NCI-H524 (cell line): ENCODE data around the gene C1QTNF9.
A peak's percentile ranks its signal among the peaks of the same experiment; 100 is the strongest.
"Not testable (repeated sequence)": the region's sequence is repeated elsewhere in the genome, so short reads cannot be mapped to it uniquely, and the experiment has no call there.

ENCODE experiments used
- DNase-seq, 2 experiments: peaks; one replicate each; lab custom pipeline; 2025; lab: John Stamatoyannopoulos, UW

Gene C1QTNF9

DNA sequence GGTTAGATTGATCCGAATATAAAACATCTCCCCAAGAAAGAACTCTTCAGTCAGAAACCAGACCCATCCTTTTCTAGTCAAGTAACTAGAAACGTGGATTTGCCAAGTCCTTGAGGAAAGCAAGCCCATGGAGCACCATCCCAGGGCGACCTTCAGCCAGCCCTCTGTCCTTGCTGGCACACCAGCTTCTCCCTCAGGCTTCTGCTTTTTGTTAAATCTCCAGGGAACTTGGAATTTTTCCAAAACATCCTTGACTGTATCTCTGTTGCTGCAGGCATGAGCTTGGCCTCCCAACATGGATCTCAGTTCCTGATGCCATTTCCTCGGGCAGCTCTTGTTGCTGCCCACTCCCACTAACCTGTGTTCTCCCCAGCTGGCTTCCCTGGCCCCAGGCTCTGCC lies 27.1 kb upstream of the C1QTNF9 start:
- DNase-seq, result no peak

DNA sequence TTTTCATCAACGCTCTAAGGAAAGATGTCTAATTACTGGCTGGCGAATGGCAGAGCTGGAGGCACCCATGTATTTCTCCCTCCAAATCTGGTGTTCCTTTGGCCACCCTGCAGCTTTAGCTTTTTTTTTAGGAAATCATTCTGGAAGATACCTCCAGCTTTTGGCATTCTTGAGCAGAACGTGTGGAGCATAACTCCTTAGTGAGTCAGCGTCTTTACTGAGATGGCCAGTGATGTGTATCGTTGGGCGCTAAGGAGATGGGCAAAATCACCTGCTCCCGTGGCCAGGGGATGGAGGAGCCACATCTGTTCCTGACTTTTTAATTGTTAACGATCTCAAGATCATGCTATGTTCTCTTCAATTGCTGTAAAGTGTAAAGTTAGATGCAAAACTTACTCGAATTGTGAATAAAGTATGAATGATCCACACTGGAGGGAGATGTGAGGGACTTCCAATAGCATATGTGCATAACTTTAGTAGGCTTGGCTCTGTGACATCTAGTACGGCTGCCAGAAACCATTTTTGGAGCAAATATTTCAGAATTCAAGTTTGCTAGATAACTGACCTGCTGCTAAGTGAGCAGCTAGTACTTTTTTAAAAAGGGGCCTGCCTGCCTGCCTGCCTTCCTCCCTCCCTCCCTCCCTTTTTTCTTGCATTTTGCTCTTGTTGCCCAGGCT lies 24.4 kb upstream of the C1QTNF9 start:
- no peak for DNase-seq

DNA sequence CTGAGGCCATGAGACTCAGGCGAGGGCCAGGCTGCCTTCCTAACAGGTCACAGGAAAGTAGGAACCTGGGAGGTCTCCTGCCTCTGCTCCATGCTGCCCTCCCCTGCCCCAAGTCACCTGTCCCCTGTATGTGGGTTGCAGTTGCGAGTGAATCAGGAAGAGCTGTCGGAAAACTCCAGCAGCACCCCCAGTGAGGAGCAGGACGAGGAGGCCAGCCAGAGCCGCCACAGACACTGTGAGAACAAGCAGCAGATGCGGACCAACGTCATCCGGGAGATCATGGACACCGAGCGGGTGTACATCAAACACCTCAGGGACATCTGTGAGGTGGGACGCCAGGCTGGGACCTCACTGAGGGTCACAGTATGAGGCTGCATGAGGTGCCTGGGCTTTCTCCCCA lies 22.8 kb upstream of the C1QTNF9 start:
- DNase-seq, result no peak

DNA sequence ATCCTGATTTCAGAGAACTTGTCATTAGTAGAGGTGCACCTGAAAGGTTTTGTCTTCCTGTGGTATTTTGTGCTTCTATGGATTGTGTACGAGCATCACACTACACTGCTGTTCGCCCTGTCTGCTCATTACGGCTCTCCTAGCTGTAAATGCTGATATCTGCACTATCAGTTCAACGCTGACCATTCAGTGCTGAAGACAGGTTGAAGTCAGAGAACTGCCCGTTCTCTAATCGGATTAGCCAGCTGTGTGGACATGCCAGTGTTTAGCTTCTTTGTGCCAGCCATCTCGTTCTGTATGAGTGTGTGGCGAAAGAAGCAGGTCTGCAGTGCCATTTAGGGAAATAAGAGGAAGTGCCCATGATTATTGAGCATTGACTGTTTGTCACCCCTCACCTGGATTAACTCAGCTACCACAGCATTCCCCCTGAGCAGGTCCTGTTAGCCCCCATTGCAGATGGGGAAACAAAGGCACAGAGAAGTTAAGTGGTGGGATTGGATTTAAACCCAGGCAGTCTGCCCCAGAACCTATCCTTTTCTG lies 21.6 kb upstream of the C1QTNF9 start:
- DNase-seq, result peak in 1 of 2 experiments; percentile 48

DNA sequence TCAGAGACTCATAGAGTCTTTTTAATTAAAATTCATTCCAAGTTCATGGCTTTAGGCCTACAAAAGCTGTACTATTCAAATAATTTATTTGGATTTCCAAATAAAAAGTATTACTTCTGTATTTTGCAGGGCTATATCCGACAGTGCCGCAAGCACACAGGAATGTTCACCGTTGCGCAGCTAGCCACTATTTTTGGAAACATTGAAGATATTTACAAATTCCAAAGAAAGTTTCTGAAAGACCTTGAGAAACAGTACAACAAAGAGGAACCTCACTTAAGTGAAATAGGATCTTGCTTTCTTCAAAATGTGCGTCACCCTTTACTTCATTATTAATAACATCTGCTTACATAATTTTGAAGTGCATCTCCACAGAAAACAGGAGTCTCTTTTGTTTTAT lies 20.5 kb upstream of the C1QTNF9 start:
- no peak for DNase-seq

DNA sequence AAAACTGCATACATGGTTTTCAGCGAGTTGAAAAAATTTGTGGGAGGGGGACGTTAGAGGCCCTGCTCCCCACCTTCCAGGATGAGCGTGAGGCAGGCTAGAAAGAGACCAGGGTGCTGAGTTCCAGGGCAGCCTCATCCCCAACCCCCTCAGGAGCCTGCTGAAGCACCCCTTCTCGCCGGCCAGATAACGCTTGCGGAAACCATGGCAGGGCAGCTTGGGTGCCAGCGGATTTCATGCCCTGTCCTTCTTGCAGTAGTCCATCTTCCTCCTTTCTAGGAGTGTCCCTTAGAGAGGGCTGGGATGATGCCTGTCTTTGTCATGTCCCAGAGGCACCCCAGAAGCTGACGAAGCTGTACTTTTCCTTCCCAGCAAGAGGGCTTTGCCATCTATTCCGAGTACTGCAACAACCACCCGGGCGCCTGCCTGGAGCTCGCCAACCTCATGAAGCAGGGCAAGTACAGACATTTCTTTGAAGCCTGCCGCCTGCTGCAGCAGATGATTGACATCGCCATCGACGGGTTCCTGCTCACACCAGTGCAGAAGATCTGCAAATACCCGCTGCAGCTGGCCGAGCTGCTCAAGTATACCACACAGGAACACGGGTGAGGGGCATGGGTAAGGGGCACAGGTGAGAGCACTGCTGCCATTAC lies 19.0 kb upstream of the C1QTNF9 start:
- DNase-seq, result no peak

DNA sequence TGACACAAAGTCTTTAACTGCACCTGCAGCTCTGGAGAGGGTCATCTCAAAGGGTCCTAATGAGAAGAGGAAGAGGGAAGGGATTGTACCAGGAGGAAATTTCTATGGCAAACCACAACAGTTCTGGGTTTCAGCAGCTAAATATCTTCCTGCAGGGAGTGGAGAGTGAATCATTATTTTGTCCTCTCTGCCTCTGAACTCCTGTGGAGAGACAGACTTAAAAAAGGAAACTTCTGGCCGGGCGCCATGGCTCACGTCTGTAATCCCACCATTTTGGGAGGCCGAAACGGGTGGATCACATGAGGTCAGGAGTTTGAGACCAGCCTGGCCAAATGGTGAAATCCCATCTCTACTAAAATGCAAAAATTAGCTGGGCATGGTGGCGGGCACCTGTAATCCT lies 16.9 kb upstream of the C1QTNF9 start:
- DNase-seq, result no peak

DNA sequence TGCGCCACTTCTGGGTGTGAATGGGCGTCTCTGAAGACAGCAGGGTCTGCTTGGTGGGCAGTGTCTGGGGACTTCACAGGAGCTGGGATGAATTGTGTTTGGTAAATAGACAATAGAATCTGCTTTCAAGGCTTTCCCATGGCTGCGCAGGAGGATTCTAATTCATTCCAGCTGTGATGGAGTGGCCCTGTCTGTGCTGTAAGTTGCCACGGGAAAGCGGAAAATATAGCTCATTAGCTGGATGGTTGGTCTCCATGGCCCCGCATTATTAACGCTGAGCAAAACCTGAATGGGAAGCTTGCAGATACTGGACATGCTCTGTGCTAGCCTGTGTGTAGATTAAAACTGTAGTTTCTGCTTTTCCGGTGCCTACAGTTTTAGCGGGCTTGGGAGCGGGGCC lies 15.6 kb upstream of the C1QTNF9 start:
- DNase-seq, result no peak

DNA sequence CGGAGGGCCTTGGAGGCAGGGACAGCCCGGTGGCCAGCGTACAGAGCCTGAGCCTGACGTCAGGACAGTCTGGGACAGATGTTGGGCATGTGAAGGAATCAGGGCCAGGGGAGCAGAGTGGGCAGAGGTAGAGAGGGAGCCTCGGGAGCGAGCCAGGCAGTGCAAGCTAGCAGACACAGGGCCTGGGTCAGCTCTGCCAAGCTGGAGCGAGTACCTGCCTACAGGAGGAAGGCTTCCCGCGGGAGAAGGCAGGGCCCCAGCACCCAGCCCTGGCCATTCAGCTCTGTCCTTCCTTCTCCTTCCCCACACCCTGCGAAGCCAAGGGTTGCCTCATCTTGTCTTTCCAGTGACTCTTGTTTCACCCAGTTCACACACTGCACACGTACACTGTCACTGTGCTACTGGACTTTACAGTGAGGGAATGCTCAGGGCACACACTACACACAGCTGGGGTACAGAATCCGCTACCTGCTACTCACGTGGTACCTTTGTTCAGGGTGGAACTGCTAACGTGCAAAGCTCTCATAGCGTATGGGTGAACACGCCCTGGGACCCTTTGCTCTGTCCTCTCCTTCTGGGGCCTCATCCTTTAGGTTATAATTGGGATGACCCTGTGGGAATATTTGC lies 9.8 kb upstream of the C1QTNF9 start:
- no peak for DNase-seq

DNA sequence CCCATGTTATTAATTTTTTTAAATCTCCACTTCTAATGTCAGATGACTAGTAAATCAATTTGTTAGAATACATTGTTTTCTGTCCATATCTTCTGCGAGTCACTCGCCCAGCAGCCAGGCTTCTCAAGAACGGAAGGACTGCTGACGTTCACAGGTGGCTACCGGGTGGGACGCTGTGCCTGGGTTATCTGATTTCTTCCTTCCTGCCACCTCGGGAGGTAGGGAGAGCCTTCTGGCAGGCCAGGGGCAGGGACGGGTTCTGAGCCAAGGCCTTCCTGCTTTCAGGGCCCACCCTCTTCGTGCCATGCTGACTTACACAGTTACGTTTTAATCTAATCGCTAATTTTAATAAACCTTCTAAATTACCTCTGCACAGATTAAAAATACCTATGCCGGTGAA lies 7.9 kb upstream of the C1QTNF9 start:
- DNase-seq, result no peak

DNA sequence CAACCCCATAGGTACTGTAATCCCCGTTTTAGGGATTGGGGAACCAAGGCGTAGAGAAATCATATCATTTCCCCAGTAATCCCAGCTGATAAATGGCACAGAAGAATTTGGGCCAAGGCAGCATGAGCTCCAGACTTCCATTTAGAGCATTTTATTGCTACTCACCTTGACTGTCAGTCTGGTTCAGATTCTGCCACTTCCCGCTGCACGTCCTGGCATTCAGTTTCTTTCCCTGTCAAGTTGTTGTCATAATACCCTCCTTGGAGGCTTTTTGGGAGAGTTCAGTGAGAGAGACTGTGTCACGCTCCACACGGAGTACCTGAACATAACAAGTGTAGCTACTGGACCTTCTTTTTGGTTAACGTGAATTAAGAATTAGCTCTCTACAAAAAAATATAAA lies 7.5 kb upstream of the C1QTNF9 start:
- DNase-seq, result no peak

DNA sequence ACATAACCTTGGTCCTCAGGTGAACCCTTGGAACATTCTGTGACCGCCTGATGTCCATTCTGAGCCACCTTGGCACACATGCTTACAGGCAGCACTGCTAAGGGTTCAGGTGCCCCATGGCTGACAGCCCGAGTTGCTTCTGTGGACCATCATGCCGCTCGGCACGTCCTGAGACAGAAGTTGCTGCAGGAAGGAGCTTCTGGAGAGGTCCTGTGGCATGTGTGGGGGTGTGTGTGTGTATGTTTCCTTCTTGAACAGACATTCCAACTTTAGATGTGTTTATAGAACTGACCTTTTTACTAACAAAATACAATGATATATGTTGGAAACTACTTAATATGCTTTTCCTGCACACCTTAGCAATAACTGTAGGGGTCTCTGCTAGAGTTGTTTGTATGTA lies 4.8 kb upstream of the C1QTNF9 start:
- no peak for DNase-seq

DNA sequence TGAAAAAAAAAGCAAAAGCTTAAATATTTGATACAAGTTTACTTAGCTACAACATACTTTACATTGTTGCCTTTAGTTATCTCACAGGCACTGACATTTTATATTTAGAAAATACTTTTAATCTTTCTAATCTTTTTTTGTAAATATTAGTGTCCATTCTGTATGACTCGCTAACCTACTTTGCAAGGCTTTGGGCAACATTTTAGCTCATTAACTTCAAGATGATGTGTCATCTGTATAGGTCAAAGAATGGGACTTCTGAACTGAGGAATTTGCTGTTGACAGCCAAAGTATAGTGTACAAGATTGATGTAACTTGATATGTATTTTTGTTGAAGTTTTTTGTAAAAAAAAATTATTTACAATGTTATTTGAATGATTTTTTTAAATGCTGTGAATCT lies 2.7 kb upstream of the C1QTNF9 start:
- DNase-seq, result no peak

DNA sequence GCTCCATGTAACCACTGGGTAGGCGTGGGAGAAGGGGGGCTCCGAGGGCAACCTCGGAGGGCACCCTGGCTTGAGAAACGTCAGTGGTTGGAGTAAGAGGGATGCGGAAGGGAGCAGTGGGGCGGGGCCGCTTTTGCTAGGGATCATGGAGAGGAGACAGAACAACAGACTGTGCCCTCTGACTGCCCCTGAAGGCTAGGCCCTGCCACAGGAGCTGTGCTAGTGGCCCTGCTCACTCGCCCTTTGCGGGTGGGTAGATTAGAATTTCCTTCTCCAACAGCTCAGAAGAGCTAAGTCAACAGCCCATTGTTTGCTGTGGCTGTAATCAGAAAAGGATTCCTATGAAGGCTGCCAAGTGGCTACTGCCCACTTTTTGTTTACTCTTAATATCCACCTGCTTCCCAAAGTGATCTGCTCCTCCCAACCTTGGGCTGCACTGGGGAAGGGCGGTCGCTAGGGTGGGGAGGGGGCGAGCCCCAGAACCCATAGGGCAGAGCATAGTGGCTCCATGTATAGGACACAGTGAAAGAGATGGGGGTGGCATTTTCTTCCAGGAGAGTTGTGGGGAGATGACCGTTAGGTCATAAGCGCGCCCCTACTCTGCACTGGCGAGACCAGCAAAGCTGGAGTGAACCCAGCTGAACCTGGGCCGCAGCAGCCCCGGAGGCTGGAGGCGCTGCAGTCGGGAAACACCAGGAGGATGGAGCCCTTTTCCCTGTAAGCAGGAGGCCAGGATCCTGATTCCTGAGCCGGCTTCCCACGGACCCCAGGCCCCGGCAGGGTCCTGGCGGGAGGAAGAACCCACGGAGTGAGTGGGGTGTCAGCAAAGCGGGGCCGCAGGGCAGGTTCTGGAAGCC lies 1.9 kb upstream of the C1QTNF9 start:
- no peak for DNase-seq

DNA sequence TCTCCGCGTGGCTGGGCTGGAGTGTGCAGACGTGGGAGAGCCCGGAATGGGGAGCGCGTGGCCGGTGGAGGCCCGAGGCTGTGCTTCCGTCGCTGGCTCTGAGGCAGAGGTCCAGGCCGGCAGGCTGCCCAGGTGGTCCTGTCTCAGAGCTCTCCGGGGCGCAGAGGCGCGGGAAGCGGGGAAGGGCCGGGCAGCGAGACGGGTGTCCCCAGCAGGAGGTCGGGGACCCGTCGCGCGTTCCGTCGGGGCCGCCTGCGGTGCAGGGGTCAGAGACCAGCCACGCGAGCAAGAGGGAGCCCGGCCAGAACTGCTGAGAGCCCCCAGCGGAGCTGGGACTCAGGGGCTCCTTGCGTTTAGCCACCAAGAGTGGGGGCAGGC lies 1.3 kb upstream of the C1QTNF9 start:
- no peak for DNase-seq

DNA sequence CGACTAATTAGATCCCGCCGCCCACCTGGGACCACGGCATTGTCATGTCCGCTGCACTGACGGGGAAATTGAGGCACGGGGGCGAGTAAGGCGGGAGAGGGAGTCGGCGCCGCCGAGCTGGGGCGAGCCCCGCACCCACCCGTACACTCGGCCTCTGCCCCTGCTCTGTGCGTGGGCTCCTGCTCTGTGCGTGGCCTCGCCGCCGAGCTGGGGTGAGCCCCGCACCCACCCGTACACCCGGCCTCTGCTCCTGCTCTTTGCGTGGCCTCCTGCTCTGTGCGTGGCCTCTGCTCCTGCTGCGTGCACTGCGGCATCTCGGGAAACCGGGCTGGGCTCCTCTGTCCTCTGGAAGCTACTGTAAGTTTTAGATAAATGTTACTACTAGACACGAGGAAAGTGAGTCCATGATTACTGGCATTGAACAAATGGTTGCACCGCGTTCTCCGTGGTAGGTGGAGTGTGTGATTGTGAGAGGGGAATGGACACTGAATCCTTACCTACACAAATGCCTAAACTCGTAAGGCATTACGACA lies 826 bp upstream of the C1QTNF9 start:
- no peak for DNase-seq

DNA sequence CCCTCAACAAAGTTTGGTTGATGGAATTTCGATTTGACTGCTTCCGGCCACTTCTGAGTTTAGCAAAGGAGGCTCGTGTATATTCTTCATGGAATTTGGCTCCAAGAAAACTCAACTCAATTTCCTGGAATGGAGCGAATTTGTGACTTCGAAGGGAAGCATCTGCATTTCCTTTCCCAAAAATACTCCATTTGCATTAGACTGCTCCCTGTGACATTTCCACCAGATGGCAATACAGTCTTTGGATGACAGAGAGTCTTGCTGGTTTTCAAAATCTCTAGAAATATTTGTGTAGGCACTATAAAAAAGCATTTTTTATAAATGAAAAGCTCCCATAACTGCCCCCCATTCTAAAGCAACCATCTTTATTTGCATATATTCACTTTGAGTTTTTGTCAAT lies 4.1 kb downstream of the C1QTNF9 start:
- DNase-seq, result peak in 1 of 2 experiments; percentile 18

DNA sequence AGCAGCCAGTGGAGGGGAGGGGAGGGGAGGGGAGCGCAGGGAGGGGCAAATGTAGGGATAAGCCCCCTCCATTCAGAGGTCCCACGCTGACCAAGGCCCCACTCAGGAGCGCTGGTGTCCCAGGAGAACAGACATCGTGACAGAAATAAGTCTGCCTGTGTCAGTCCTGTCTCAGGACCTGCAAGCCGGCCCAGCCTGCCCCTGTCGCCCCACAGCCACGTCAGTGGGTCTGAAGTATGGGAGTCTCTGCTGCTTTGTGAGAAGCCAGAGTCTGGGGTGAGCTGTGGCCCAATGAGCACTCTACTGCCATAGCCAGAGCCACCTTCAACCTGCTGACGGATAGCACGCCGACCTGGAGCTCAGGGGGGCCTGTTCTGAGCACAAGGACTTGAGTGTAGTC lies 8.5 kb downstream of the C1QTNF9 start:
- not testable (repeated sequence) for DNase-seq

DNA sequence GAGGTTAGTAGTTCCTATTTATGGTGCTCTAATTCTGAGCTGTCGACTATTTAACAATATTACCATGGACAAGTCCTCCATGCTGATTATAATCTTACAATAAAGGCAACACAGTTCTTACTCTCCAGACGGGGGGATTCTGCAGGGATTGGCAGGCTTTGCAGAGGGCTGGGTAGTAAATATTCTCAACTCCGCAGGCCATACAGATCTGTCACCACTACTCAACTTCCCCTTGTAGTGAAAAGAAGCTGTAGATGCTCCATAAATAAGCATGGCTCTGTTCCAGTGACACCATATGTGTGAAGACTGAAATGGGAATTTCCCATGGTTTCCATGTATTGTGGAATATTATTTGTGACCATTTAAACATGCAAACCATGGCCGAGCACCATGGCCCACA lies 9.5 kb downstream of the C1QTNF9 start:
- DNase-seq, result not testable (repeated sequence)

DNA sequence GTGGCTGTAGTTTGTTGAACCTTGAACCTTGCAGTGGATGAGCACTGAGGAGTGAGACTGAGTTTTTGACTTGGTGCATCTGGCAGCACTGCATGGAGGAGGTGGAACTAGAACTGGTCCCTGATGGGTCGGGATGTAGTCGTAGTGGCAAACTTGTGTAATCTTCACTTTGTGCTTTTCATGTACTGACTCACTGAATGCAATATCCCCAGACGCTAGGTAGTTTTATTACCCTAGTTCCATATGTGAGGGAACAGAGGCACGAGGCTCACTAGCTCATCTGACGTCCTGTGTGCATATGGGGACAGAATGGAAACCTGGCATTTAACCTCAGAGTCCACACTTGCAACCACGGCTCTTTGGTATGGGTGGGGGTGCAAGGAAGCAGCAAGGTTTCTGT lies 10.3 kb downstream of the C1QTNF9 start:
- not testable (repeated sequence) for DNase-seq

DNA sequence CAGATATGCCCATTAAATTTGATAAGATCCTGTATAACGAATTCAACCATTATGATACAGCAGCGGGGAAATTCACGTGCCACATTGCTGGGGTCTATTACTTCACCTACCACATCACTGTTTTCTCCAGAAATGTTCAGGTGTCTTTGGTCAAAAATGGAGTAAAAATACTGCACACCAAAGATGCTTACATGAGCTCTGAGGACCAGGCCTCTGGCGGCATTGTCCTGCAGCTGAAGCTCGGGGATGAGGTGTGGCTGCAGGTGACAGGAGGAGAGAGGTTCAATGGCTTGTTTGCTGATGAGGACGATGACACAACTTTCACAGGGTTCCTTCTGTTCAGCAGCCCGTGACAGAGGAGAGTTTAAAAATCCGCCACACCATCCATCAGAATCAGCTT lies 12.0 kb downstream of the C1QTNF9 start:
- DNase-seq, result not testable (repeated sequence)

DNA sequence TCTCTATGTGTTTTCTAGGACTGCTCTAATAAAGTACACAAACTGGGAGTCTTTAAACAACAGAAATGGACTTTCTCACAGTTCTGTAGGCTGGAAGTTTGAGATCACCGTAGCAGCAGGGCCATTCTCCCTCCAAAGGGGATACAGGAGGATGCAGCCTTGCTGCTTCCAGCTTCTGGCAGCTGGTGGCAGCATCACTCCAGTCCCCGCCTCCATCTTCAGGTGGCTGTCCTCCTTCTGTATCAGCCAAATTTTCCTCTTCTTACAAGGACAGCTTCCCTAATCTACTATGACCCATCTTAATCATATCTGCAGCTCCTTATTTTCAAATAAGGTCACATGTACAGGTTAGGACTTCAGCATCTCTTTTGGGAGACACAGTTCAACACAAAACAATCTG lies 13.1 kb downstream of the C1QTNF9 start:
- DNase-seq, result peak in 1 of 2 experiments; percentile 32
